CD14-positive monocyte (primary cell): ENCODE data around the gene TRIM25. TPM values are rescaled to one million over a fixed set of nuclear protein-coding genes. Genes with fewer than 3 reads are reported as not detected.

ENCODE experiments used
- DNase-seq, 3 donors: peaks; one replicate each; pipeline ENCODE4 v3.0.0-alpha.2; 2011 to 2022
- H2AFZ ChIP-seq: 2 replicates; pipeline ENCODE4 v1.6.0; 2012; ENCODE audit warnings: mild to moderate bottlenecking, low read depth, low read length, inconsistent platforms; ENCODE audit not compliant: insufficient read depth, poor library complexity, severe bottlenecking
- H3K27ac ChIP-seq, 2 donors: 1 replicate in 1 of 2; 2 replicates in 1 of 2; pipeline ENCODE4 v1.5.1; 2012 to 2013; ENCODE audit warnings: low read length in 2 of 2, control low read depth in 1 of 2, inconsistent platforms in 1 of 2, low read depth in 1 of 2, mild to moderate bottlenecking in 1 of 2
- H3K27me3 ChIP-seq, 2 donors: one replicate each; pipeline versions ENCODE4 v1.6.0 to v1.6.1; 2011 to 2013; ENCODE audit warnings: low read length in 2 of 2; ENCODE audit not compliant: control insufficient read depth in 2 of 2, insufficient read depth in 2 of 2
- H3K36me3 ChIP-seq, 2 donors: replicated peaks in 1 of 2; 1 replicate in 1 of 2; 2 replicates in 1 of 2; pipeline versions ENCODE4 v1.5.1 to v1.6.1; 2012 to 2013; ENCODE audit warnings: low read length in 2 of 2, control low read depth in 1 of 2, inconsistent platforms in 1 of 2, mild to moderate bottlenecking in 1 of 2; ENCODE audit not compliant: insufficient read depth in 2 of 2, control insufficient read depth in 1 of 2
- H3K4me1 ChIP-seq, 2 donors: 1 replicate in 1 of 2; 2 replicates in 1 of 2; pipeline versions ENCODE4 v1.5.1 to v1.6.1; 2012 to 2013; ENCODE audit warnings: low read length in 2 of 2, control low read depth in 1 of 2, inconsistent platforms in 1 of 2, mild to moderate bottlenecking in 1 of 2, moderate library complexity in 1 of 2; ENCODE audit not compliant: insufficient read depth in 2 of 2, control insufficient read depth in 1 of 2
- H3K4me2 ChIP-seq: replicated peaks from 2 replicates; pipeline ENCODE3; 2012; ENCODE audit warnings: low read length, moderate library complexity, mild to moderate bottlenecking; ENCODE audit not compliant: poor library complexity, severe bottlenecking; ENCODE audit errors: extremely low read depth
- H3K4me3 ChIP-seq, 3 experiments: fragments of 200-600 bp in 1 of 3; sonication (generic) in 1 of 3; replicated peaks in 1 of 3; 1 replicate in 2 of 3; 2 replicates in 1 of 3; pipeline ENCODE4 v1.5.1; 2011 to 2013; ENCODE audit warnings: low read length in 3 of 3, mild to moderate bottlenecking in 3 of 3, control low read depth in 2 of 3, low read depth in 2 of 3, inconsistent platforms in 1 of 3, moderate library complexity in 1 of 3
- H3K79me2 ChIP-seq: 2 replicates; pipeline ENCODE4 v1.6.0; 2012; ENCODE audit warnings: mild to moderate bottlenecking, control low read depth, inconsistent platforms, low read length, moderate library complexity; ENCODE audit not compliant: insufficient read depth
- H3K9ac ChIP-seq: 2 replicates; pipeline ENCODE4 v1.6.0; 2017; ENCODE audit warnings: low read length, mild to moderate bottlenecking; ENCODE audit not compliant: insufficient read depth, poor library complexity, severe bottlenecking
- H3K9me3 ChIP-seq, 2 donors: replicated peaks in 1 of 2; 1 replicate in 1 of 2; 2 replicates in 1 of 2; pipeline versions ENCODE4 v1.5.1 to v1.6.1; 2012 to 2013; ENCODE audit warnings: low read length in 2 of 2, control low read depth in 1 of 2; ENCODE audit not compliant: control insufficient read depth in 1 of 2, insufficient read depth in 1 of 2
- H4K20me1 ChIP-seq: 2 replicates; pipeline ENCODE4 v1.6.0; 2012; ENCODE audit warnings: mild to moderate bottlenecking, low read length, control low read depth, moderate library complexity; ENCODE audit not compliant: insufficient read depth
- H3K27ac Mint-ChIP-seq, 7 donors: one replicate each; pipeline ENCODE4 v1.8.0; 2020; ENCODE audit warnings: mild to moderate bottlenecking in 7 of 7, mixed read lengths in 7 of 7, moderate library complexity in 6 of 7, inconsistent platforms in 2 of 7
- H3K27me3 Mint-ChIP-seq, 3 donors: one replicate each; pipeline ENCODE4 v1.8.0; 2021 to 2022; ENCODE audit warnings: low read depth in 3 of 3, mild to moderate bottlenecking in 3 of 3, mixed read lengths in 3 of 3, moderate library complexity in 3 of 3, inconsistent platforms in 1 of 3
- H3K36me3 Mint-ChIP-seq, 2 donors: one replicate each; pipeline ENCODE4 v1.8.0; 2020; ENCODE audit warnings: mixed read lengths in 2 of 2, inconsistent platforms in 1 of 2, mild to moderate bottlenecking in 1 of 2
- H3K4me1 Mint-ChIP-seq: one replicate; pipeline ENCODE4 v1.8.0; 2020; ENCODE audit warnings: mild to moderate bottlenecking, mixed read lengths
- H3K4me3 Mint-ChIP-seq, 2 donors: one replicate each; pipeline ENCODE4 v1.8.0; 2020; ENCODE audit warnings: mild to moderate bottlenecking in 2 of 2, mixed read lengths in 2 of 2, moderate library complexity in 1 of 2
- H3K9me3 Mint-ChIP-seq, 7 donors: one replicate each; pipeline ENCODE4 v1.8.0; 2020 to 2022; ENCODE audit warnings: mixed read lengths in 7 of 7, mild to moderate bottlenecking in 6 of 7, moderate library complexity in 6 of 7, inconsistent platforms in 2 of 7
- CTCF ChIP-seq: fragments of 200-600 bp; IDR thresholded peaks from one replicate; pipeline ENCODE4 v1.8.0; 2022; ENCODE audit warnings: antibody characterized with exemption, mild to moderate bottlenecking
- WGBS: methylation state at CpG from one replicate; pipeline ENCODE4 v1.1.5; 2013; ENCODE audit warnings: missing lambda C conversion rate; ENCODE audit not compliant: insufficient coverage; 5-methylcytosine and 5-hydroxymethylcytosine counted together
- intact Hi-C, 2 donors: fragments of 100-400 bp; cut with micrococcal nuclease; formaldehyde crosslinking; loops; one replicate each; pipeline versions ENCODE4 v1.15.0 to v1.15.1; 2023
- polyA plus RNA-seq, 3 donors: library from polyadenylated mRNA; depleted of rRNA in 1 of 3; unstranded in 2 of 3; stranded (reverse) in 1 of 3; fragments of 300-500 nt in 2 of 3; fragments of >200 nt in 1 of 3; fragmentation: Illumina TruSeq in 2 of 3; gene quantifications; 1 replicate in 2 of 3; 2 replicates in 1 of 3; pipeline ENCODE4 v1.2.3, GENCODE V29; 2012 to 2021

TRIM25 gene
- polyA plus RNA-seq, 3 donors, result 5.4 to 98.3 (median 11.2) TPM

- H3K9me3 Mint-ChIP-seq, result no peaks in the 10 kb centered on the region
- Histone ChIP-seq H3K4me3 (no peak overlapping the region), H2AFZ (no peak overlapping the region), H3K4me2 (no peak overlapping the region), H3K4me1 (no peaks in the 10 kb centered on the region), H3K36me3 (peaks cover 6 to 20% of the 10 kb centered on the region in 2 donors), H4K20me1 (no peaks in the 10 kb centered on the region), H3K79me2 (no peaks in the 10 kb centered on the region), H3K9ac (no peak overlapping the region), H3K9me3 (no peaks in the 10 kb centered on the region), H3K27ac (no peak overlapping the region), H3K27me3 (no peaks in the 10 kb centered on the region)
- H3K4me1 Mint-ChIP-seq, result peaks cover 3% of the 10 kb centered on the region
- intact Hi-C loops, result no loop called here
- no peaks in the 10 kb centered on the region for H3K27me3 Mint-ChIP-seq
- H3K36me3 Mint-ChIP-seq, result peaks cover 15 to 21% of the 10 kb centered on the region in 2 donors
- H3K27ac Mint-ChIP-seq, result no peak overlapping the region
- no peak for TF ChIP-seq CTCF
- H3K4me3 Mint-ChIP-seq, result no peak overlapping the region
- 100% methylated on average over 1 of the region's 5 CpGs for WGBS
- no peak for DNase-seq
Observed at GRCh38 chr17:56866076-56866475, 47.8 kb downstream of the TRIM25 start.

- Mint-ChIP-seq H3K4me1 (no peaks in the 10 kb centered on the region), H3K27me3 (no peaks in the 10 kb centered on the region), H3K4me3 (no peak overlapping the region), H3K36me3 (peaks cover 28 to 31% of the 10 kb centered on the region in 2 donors), H3K9me3 (no peaks in the 10 kb centered on the region), H3K27ac (no peak overlapping the region)
- no peak for TF ChIP-seq CTCF
- WGBS, result 80% methylated on average over 2 of the region's 3 CpGs
- Histone ChIP-seq H3K27ac (no peak overlapping the region), H3K4me1 (no peaks in the 10 kb centered on the region), H4K20me1 (no peaks in the 10 kb centered on the region), H3K4me2 (no peak overlapping the region), H3K4me3 (no peak overlapping the region), H3K9me3 (no peaks in the 10 kb centered on the region), H3K9ac (no peak overlapping the region), H3K27me3 (no peaks in the 10 kb centered on the region), H2AFZ (no peak overlapping the region), H3K79me2 (no peaks in the 10 kb centered on the region), H3K36me3 (peaks cover 6 to 20% of the 10 kb centered on the region in 2 donors)
- no peak for DNase-seq
- intact Hi-C loops, result no loop called here
Observed at GRCh38 chr17:56863974-56864373, 49.9 kb downstream of the TRIM25 start.
